Chondrocyte (in vitro differentiated cells): Measurements from ENCODE around the gene UBE2F. TPM values are rescaled to one million over a fixed set of nuclear protein-coding genes. Genes with fewer than 3 reads are reported as not detected.

ENCODE experiments used
- DNase-seq: peaks from one replicate; pipeline ENCODE4 v3.0.0; 2021; ENCODE audit warnings: mixed read lengths, low spot score
- H3K27ac Mint-ChIP-seq: one replicate; pipeline ENCODE4 v1.8.0; 2021; ENCODE audit warnings: mild to moderate bottlenecking, moderate library complexity, mixed read lengths; ENCODE audit not compliant: unreplicated experiment
- H3K27me3 Mint-ChIP-seq: 2 replicates; pipeline ENCODE4 v1.8.0; 2021; ENCODE audit warnings: low read depth, mixed read lengths
- H3K36me3 Mint-ChIP-seq: 2 replicates; pipeline ENCODE4 v1.8.0; 2021; ENCODE audit warnings: low read depth, mixed read lengths
- H3K4me1 Mint-ChIP-seq: 2 replicates; pipeline ENCODE4 v1.8.0; 2021; ENCODE audit warnings: low read depth, mild to moderate bottlenecking, mixed read lengths
- H3K4me3 Mint-ChIP-seq: one replicate; pipeline ENCODE4 v1.8.0; 2021; ENCODE audit warnings: mild to moderate bottlenecking, moderate library complexity, mixed read lengths; ENCODE audit not compliant: unreplicated experiment
- H3K9me3 Mint-ChIP-seq: 2 replicates; pipeline ENCODE4 v1.8.0; 2021; ENCODE audit warnings: low read depth, mixed read lengths
- CTCF ChIP-seq: fragments of 200-600 bp; sonication (generic); IDR thresholded peaks from 2 replicates; pipeline ENCODE4 v1.5.0; 2021; ENCODE audit warnings: antibody characterized with exemption, mild to moderate bottlenecking, moderate library complexity
- total RNA-seq: library from RNA; stranded (reverse); gene quantifications from 3 replicates; pipeline ENCODE4 v1.2.1, GENCODE V29; 2021

UBE2F gene
- total RNA-seq, 1 donor from 2014 or later, result 59.1 TPM

- H3K36me3 Mint-ChIP-seq, result peaks cover 17% of the 10 kb centered on the region
- no peak for TF ChIP-seq CTCF
- no peaks in the 10 kb centered on the region for H3K27me3 Mint-ChIP-seq
- DNase-seq, result no peak
- H3K27ac Mint-ChIP-seq, result no peak overlapping the region
- peaks cover 4% of the 10 kb centered on the region for H3K9me3 Mint-ChIP-seq
- peaks cover 19% of the 10 kb centered on the region for H3K4me1 Mint-ChIP-seq
- H3K4me3 Mint-ChIP-seq, result no peak overlapping the region
Measured at GRCh38 chr2:237997521-237997920, 30.7 kb downstream of the UBE2F start.

- H3K27me3 Mint-ChIP-seq, result no peaks in the 10 kb centered on the region
- H3K27ac Mint-ChIP-seq, result peak overlapping the region; percentile 29
- H3K9me3 Mint-ChIP-seq, result peaks cover 4% of the 10 kb centered on the region
- no peak for DNase-seq
- no peak overlapping the region for H3K4me3 Mint-ChIP-seq
- no peak for TF ChIP-seq CTCF
- H3K4me1 Mint-ChIP-seq, result peaks cover 19% of the 10 kb centered on the region
- peaks cover 18% of the 10 kb centered on the region for H3K36me3 Mint-ChIP-seq
Measured at GRCh38 chr2:237998530-237998929, 31.7 kb downstream of the UBE2F start.

GRCh38 chr2:238003234-238004031, 36.6 kb downstream of the UBE2F start:
- peaks cover 4% of the 10 kb centered on the region for H3K9me3 Mint-ChIP-seq
- no peak overlapping the region for H3K4me3 Mint-ChIP-seq
- peaks cover 23% of the 10 kb centered on the region for H3K36me3 Mint-ChIP-seq
- DNase-seq, result no peak
- peaks cover 10% of the 10 kb centered on the region for H3K4me1 Mint-ChIP-seq
- no peaks in the 10 kb centered on the region for H3K27me3 Mint-ChIP-seq
- no peak for TF ChIP-seq CTCF
- peak overlapping the region; percentile 12 for H3K27ac Mint-ChIP-seq

GRCh38 chr2:238004077-238004830, 37.4 kb downstream of the UBE2F start:
- Mint-ChIP-seq H3K27ac (no peak overlapping the region), H3K4me3 (no peak overlapping the region), H3K27me3 (no peaks in the 10 kb centered on the region), H3K36me3 (peaks cover 23% of the 10 kb centered on the region), H3K9me3 (peaks cover 3% of the 10 kb centered on the region), H3K4me1 (peaks cover 4% of the 10 kb centered on the region)
- DNase-seq, result no peak
- TF ChIP-seq CTCF, result no peak

GRCh38 chr2:238005528-238005927, 38.7 kb downstream of the UBE2F start:
- peaks cover 17% of the 10 kb centered on the region for H3K36me3 Mint-ChIP-seq
- DNase-seq, result no peak
- TF ChIP-seq CTCF, result no peak
- no peak overlapping the region for H3K27ac Mint-ChIP-seq
- H3K4me1 Mint-ChIP-seq, result peaks cover 11% of the 10 kb centered on the region
- no peak overlapping the region for H3K4me3 Mint-ChIP-seq
- H3K27me3 Mint-ChIP-seq, result no peaks in the 10 kb centered on the region
- no peaks in the 10 kb centered on the region for H3K9me3 Mint-ChIP-seq
